Transverse colon (tissue), 4 donors: ENCODE results near the gene MCRIP2. TPM values are rescaled to one million over a fixed set of nuclear protein-coding genes. Genes with fewer than 3 reads are reported as not detected.
A peak's percentile ranks its signal among the peaks of the same experiment; 100 is the strongest.

Source experiments
- DNase-seq: peaks from one replicate; pipeline ENCODE4 v3.0.0-alpha.2; 2019
- H3K27ac ChIP-seq, 4 donors: fragments of 200-600 bp; sonication (generic); 2 replicates each; pipeline ENCODE4 v1.5.1; 2016 to 2018; ENCODE audit warnings: inconsistent platforms in 4 of 4
- H3K27me3 ChIP-seq: fragments of 200-600 bp; sonication (generic); 2 replicates; pipeline ENCODE4 v1.5.1; 2017; ENCODE audit warnings: inconsistent platforms
- H3K36me3 ChIP-seq, 4 donors: fragments of 200-600 bp; sonication (generic); 2 replicates each; pipeline ENCODE4 v1.5.1; 2017 to 2019; ENCODE audit warnings: inconsistent platforms in 4 of 4
- H3K4me1 ChIP-seq, 4 donors: fragments of 200-600 bp; sonication (generic); 2 replicates each; pipeline ENCODE4 v1.5.1; 2017 to 2020; ENCODE audit warnings: inconsistent platforms in 4 of 4
- H3K4me3 ChIP-seq, 4 donors: fragments of 200-600 bp; sonication (generic); 1 replicate in 1 of 4; 2 replicates in 3 of 4; pipeline versions ENCODE4 v1.5.1 to v1.6.1; 2017 to 2019; ENCODE audit warnings: inconsistent platforms in 4 of 4
- H3K9me3 ChIP-seq, 2 donors: fragments of 200-600 bp; sonication (generic); 2 replicates each; pipeline ENCODE4 v1.5.1; 2017 to 2019; ENCODE audit warnings: inconsistent platforms in 2 of 2
- CTCF ChIP-seq, 5 experiments: fragments of 200-600 bp in 3 of 5; fragments of 450-650 bp in 2 of 5; sonication (generic) in 3 of 5; IDR thresholded peaks; 1 replicate in 2 of 5; 2 replicates in 3 of 5; pipeline ENCODE4 v1.5.1; 2016 to 2017; ENCODE audit warnings: antibody characterized with exemption in 5 of 5, inconsistent platforms in 3 of 5, mild to moderate bottlenecking in 2 of 5, moderate library complexity in 1 of 5
- EP300 ChIP-seq: sonication (generic); formaldehyde crosslinking; IDR thresholded peaks from one replicate; pipeline ENCODE4 v1.6.1; 2017; ENCODE audit warnings: antibody characterized with exemption, low read depth
- POLR2A ChIP-seq: fragments of 450-650 bp; IDR thresholded peaks from one replicate; pipeline ENCODE4 v1.6.1; 2016; ENCODE audit warnings: antibody characterized with exemption, mild to moderate bottlenecking, moderate library complexity
- POLR2AphosphoS5 ChIP-seq, 3 donors: sonication (generic); formaldehyde crosslinking; IDR thresholded peaks; one replicate each; pipeline ENCODE4 v1.6.1; 2016; ENCODE audit warnings: antibody characterized with exemption in 3 of 3
- WGBS, 2 donors: methylation state at CpG; one replicate each; pipeline ENCODE4 v1.1.5; 2018; ENCODE audit warnings: low coverage in 1 of 2; 5-methylcytosine and 5-hydroxymethylcytosine counted together
- in situ Hi-C, 4 donors: fragments of 200-750 bp; cut with MboI; loops; one replicate each; pipeline versions ENCODE4 v1.15.0 to v1.15.1; 2017; ENCODE audit warnings: low sequenced_read_pairs in 3 of 4, low pct_ligation_motif_present in 1 of 4, low pct_unique_long_range_greater_than_20kb in 1 of 4
- intact Hi-C: fragments of 100-400 bp; cut with DNase I; formaldehyde crosslinking; loops from one replicate; pipeline ENCODE4 v1.15.1; 2023; ENCODE audit warnings: low total_unique reads
- total RNA-seq, 4 donors: library from RNA; depleted of rRNA; stranded (reverse); fragments of >200 nt; gene quantifications; one replicate each; pipeline ENCODE4 v1.1.0, GENCODE V29; 2016

The MCRIP2 gene
- total RNA-seq, 4 donors from 2014 or later = 158 to 267 (median 211) TPM

- peak overlapping the region in 3 of 4 donors; percentile 41 to 75 (median 46) for H3K27ac ChIP-seq
- intact Hi-C loops = no loop called here
- H3K4me3 ChIP-seq = no peak overlapping the region
- in situ Hi-C loops = loop anchor here in 1 of 4 donors (25.0 kb wide), 1 partner anchor 109 kb away; no protein-coding TSS in a partner anchor
- WGBS, 2 donors = 85% methylated on average over 21 of the region's 21 CpGs; no CpG with 5 or more reads in 1 of the 2 donors
- no peaks in the 10 kb centered on the region for H3K27me3 ChIP-seq
- H3K36me3 ChIP-seq = no peaks in the 10 kb centered on the region
- DNase-seq = no peak
- H3K4me1 ChIP-seq = peaks cover 0 to 10% (median 3%) of the 10 kb centered on the region in 4 donors
- H3K9me3 ChIP-seq = no peaks in the 10 kb centered on the region
- no peak for TF ChIP-seq POLR2AphosphoS5 (IDR thresholded peaks at IDR 0.05)
- no peak for TF ChIP-seq CTCF (IDR thresholded peaks at IDR 0.05)
- TF ChIP-seq EP300 = no peak
- no peak for TF ChIP-seq POLR2A
These were observed 20.0 kb upstream of the MCRIP2 start for GRCh38 chr16:621526-622105.

- H3K27me3 ChIP-seq = no peaks in the 10 kb centered on the region
- in situ Hi-C loops (loop anchor here in 1 of 4 donors (25.0 kb wide), 1 partner anchor 111 kb away; no protein-coding TSS in a partner anchor), intact Hi-C loops (no loop called here)
- no peak for DNase-seq
- no peak overlapping the region for H3K4me3 ChIP-seq
- peaks cover 0 to 10% (median 3%) of the 10 kb centered on the region in 4 donors for H3K4me1 ChIP-seq
- H3K27ac ChIP-seq = peak overlapping the region; percentile 36 to 75 (median 44)
- no peaks in the 10 kb centered on the region for H3K36me3 ChIP-seq
- 90 to 91% methylated on average over 9 to 17 of the region's 17 CpGs for WGBS, 2 donors
- TF ChIP-seq CTCF (IDR thresholded peaks at IDR 0.05) = no peak
- TF ChIP-seq POLR2A = no peak
- TF ChIP-seq EP300 = no peak
- TF ChIP-seq POLR2AphosphoS5 (IDR thresholded peaks at IDR 0.05) = no peak
- no peaks in the 10 kb centered on the region for H3K9me3 ChIP-seq
These were observed 18.7 kb upstream of the MCRIP2 start for GRCh38 chr16:622920-623280.

- intact Hi-C loops (no loop called here), in situ Hi-C loops (loop anchor here in 1 of 4 donors (25.0 kb wide), 1 partner anchor 112 kb away; no protein-coding TSS in a partner anchor)
- Histone ChIP-seq H3K27ac (no peak overlapping the region), H3K4me3 (no peak overlapping the region), H3K9me3 (no peaks in the 10 kb centered on the region), H3K36me3 (no peaks in the 10 kb centered on the region), H3K4me1 (peaks cover 0 to 10% (median 4%) of the 10 kb centered on the region in 4 donors), H3K27me3 (no peaks in the 10 kb centered on the region)
- TF ChIP-seq POLR2AphosphoS5 (IDR thresholded peaks at IDR 0.05) (no peak), EP300 (no peak), CTCF (IDR thresholded peaks at IDR 0.05) (no peak), POLR2A (no peak)
- WGBS, 2 donors = 74 to 100% methylated on average over 2 to 10 of the region's 10 CpGs
- DNase-seq = no peak
These were observed 17.0 kb upstream of the MCRIP2 start for GRCh38 chr16:624526-625070.

GRCh38 chr16:625117-625976, 16.3 kb upstream of the MCRIP2 start:
- no peak for DNase-seq
- no peaks in the 10 kb centered on the region for H3K27me3 ChIP-seq
- no peak for TF ChIP-seq POLR2AphosphoS5 (IDR thresholded peaks at IDR 0.05)
- no peak for TF ChIP-seq CTCF (IDR thresholded peaks at IDR 0.05)
- TF ChIP-seq POLR2A = no peak
- no peak for TF ChIP-seq EP300
- peaks cover 0 to 15% (median 6%) of the 10 kb centered on the region in 4 donors for H3K4me1 ChIP-seq
- intact Hi-C loops (no loop called here), in situ Hi-C loops (no loop called here)
- H3K9me3 ChIP-seq = no peaks in the 10 kb centered on the region
- WGBS, 2 donors = 96% methylated on average over 30 of the region's 37 CpGs; no CpG with 5 or more reads in 1 of the 2 donors
- H3K27ac ChIP-seq = no peak overlapping the region
- no peaks in the 10 kb centered on the region for H3K36me3 ChIP-seq
- H3K4me3 ChIP-seq = no peak overlapping the region
